K562 (cell line): ENCODE data around the gene CNIH3. TPM values are rescaled to one million over a fixed set of nuclear protein-coding genes. Genes with fewer than 3 reads are reported as not detected.

Source experiments
- ATAC-seq: fragments of 200-7000 bp; cut with Tn5 transposase; 3 replicates; pipeline ENCODE4 v1.9.1; 2020; ENCODE audit warnings: moderate library complexity
- BruUV-seq: library from RNA; stranded (reverse); fragments of 400-500 nt; replicated peaks from 2 replicates; lab custom pipeline; 2021; lab: Mats Ljungman, UMichigan
- CTCF ChIA-PET: fragments of 300-600 bp; formaldehyde crosslinking; extraction: SDS; loops from one replicate; lab custom pipeline; 2021; ENCODE audit warnings: low intra/inter-chr PET ratio; lab: Yijun Ruan, JAX
- POLR2A ChIA-PET: fragments of 300-600, 350-650 bp; sonication (Branson Sonifier 250); formaldehyde crosslinking; extraction: SDS; loops from one replicate; lab custom pipeline; 2021; ENCODE audit warnings: antibody characterized with exemption, inconsistent platforms; lab: Yijun Ruan, JAX
- DNase-seq, 4 experiments: peaks; one replicate each; pipeline versions ENCODE4 v3.0.0 to v3.0.0-alpha.2; 2011 to 2018; ENCODE audit warnings: low spot score in 3 of 4, mixed read lengths in 3 of 4; ENCODE audit errors: extremely low read depth in 1 of 4
- FAIRE-seq: peaks from 2 replicates; lab custom pipeline; 2011; peaks lifted over from hg19 to GRCh38; lab: Jason Lieb, UNC
- H2AFZ ChIP-seq: 2 replicates; pipeline ENCODE4 v1.6.0; 2011; ENCODE audit warnings: low read depth, low read length, control low read depth, inconsistent platforms
- H3K27ac ChIP-seq: fragments of 200-600 bp; 3 replicates; pipeline ENCODE4 v1.8.0; 2011; ENCODE audit warnings: low read depth, mild to moderate bottlenecking, control low read depth, inconsistent platforms, low read length, moderate library complexity, mixed read lengths; ENCODE audit errors: extremely low read depth
- H3K27me3 ChIP-seq, 2 experiments: fragments of 300-600 bp in 1 of 2; 2 replicates in 1 of 2; 3 replicates in 1 of 2; pipeline versions ENCODE4 v1.6.0 to v1.8.0; 2011; ENCODE audit warnings: inconsistent platforms in 2 of 2, low read length in 2 of 2, mild to moderate bottlenecking in 1 of 2, mixed read lengths in 1 of 2, moderate library complexity in 1 of 2; ENCODE audit not compliant: control insufficient read depth in 2 of 2, insufficient read depth in 2 of 2
- H3K36me3 ChIP-seq: fragments of 300-600 bp; 3 replicates; pipeline ENCODE4 v1.8.0; 2011; ENCODE audit warnings: mild to moderate bottlenecking, low read length, inconsistent platforms; ENCODE audit not compliant: control insufficient read depth, insufficient read depth
- H3K4me1 ChIP-seq, 2 experiments: fragments of 200-600 bp in 1 of 2; replicated peaks in 1 of 2; 2 replicates in 1 of 2; 3 replicates in 1 of 2; pipeline versions ENCODE4 v1.5.1 to v1.8.0; 2011; ENCODE audit warnings: inconsistent platforms in 2 of 2, low read length in 2 of 2, mild to moderate bottlenecking in 1 of 2, mixed read lengths in 1 of 2, moderate library complexity in 1 of 2; ENCODE audit not compliant: control insufficient read depth in 2 of 2, insufficient read depth in 2 of 2
- H3K4me2 ChIP-seq: 2 replicates; pipeline ENCODE4 v1.6.1; 2011; ENCODE audit warnings: low read length, control low read depth, inconsistent platforms, mixed read lengths; ENCODE audit not compliant: insufficient read depth
- H3K4me3 ChIP-seq: fragments of 200-600 bp; sonication (generic), shearing (Covaris generic); 2 replicates; pipeline ENCODE4 v1.5.1; 2016; ENCODE audit warnings: control low read depth, inconsistent platforms
- H3K79me2 ChIP-seq: fragments of 200-600 bp; 3 replicates; pipeline ENCODE4 v1.8.0; 2011; ENCODE audit warnings: low read length, inconsistent platforms; ENCODE audit not compliant: control insufficient read depth, insufficient read depth
- H3K9ac ChIP-seq, 2 experiments: 2 replicates each; pipeline versions ENCODE4 v1.6.0 to v1.6.1; 2011; ENCODE audit warnings: low read depth in 2 of 2, low read length in 2 of 2, control low read depth in 1 of 2, inconsistent platforms in 1 of 2, mild to moderate bottlenecking in 1 of 2, mixed read lengths in 1 of 2; ENCODE audit not compliant: insufficient read depth in 1 of 2
- H3K9me1 ChIP-seq: one replicate; pipeline ENCODE4 v1.6.0; 2011; ENCODE audit warnings: inconsistent platforms, mild to moderate bottlenecking, low read length, moderate library complexity; ENCODE audit not compliant: control insufficient read depth, insufficient read depth
- H3K9me3 ChIP-seq: replicated peaks from 2 replicates; pipeline ENCODE4 v1.5.1; 2011; ENCODE audit warnings: low read depth, low read length, inconsistent platforms; ENCODE audit not compliant: control insufficient read depth, insufficient read depth
- H4K20me1 ChIP-seq: replicated peaks from 2 replicates; pipeline ENCODE4 v1.6.1; 2011; ENCODE audit warnings: low read length, inconsistent platforms, mixed read lengths; ENCODE audit not compliant: control insufficient read depth, insufficient read depth
- HMG20B ChIP-seq: fragments of 250-450 bp; sonication (Bioruptor Pico); IDR thresholded peaks from 2 replicates; pipeline ENCODE4 v1.5.0; 2021; ENCODE audit warnings: mild to moderate bottlenecking
- ID3 ChIP-seq, 2 experiments: fragments of 250-450 bp in 1 of 2; fragments of 450-650 bp in 1 of 2; sonication (Bioruptor Pico) in 1 of 2; IDR thresholded peaks; 2 replicates each; pipeline versions ENCODE4 v1.6.1 to v1.8.0; 2016 to 2021; ENCODE audit warnings: mild to moderate bottlenecking in 2 of 2, moderate library complexity in 2 of 2, missing compliant biosample characterization in 1 of 2, missing genetic modification characterization in 1 of 2
- IRF1 ChIP-seq: sonication (generic); formaldehyde crosslinking; IDR thresholded peaks from 2 replicates; pipeline ENCODE4 v1.8.0; 2022; ENCODE audit warnings: missing genetic modification reagents, mild to moderate bottlenecking, borderline replicate concordance
- NR1H2 ChIP-seq: sonication (generic); formaldehyde crosslinking; IDR thresholded peaks from 2 replicates; pipeline ENCODE4 v1.4.0; 2020; ENCODE audit warnings: mild to moderate bottlenecking, missing genetic modification reagents
- NR3C1 ChIP-seq: sonication (generic); formaldehyde crosslinking; IDR thresholded peaks from 2 replicates; pipeline ENCODE4 v1.8.1; 2022; ENCODE audit warnings: missing genetic modification reagents
- POLR2AphosphoS2 ChIP-seq: IDR thresholded peaks from 2 replicates; pipeline ENCODE4 v1.6.1; 2012; ENCODE audit warnings: low read length, improper control_type of control experiment
- PURB ChIP-seq: sonication (generic); formaldehyde crosslinking; IDR thresholded peaks from 2 replicates; pipeline ENCODE4 v1.9.0; 2021; ENCODE audit warnings: low read depth, mild to moderate bottlenecking, missing genetic modification reagents
- SAFB2 ChIP-seq: fragments of 200-400 bp; formaldehyde crosslinking; IDR thresholded peaks from 2 replicates; pipeline ENCODE4 v1.6.1; 2018; ENCODE audit warnings: borderline replicate concordance, low read length, low read depth, moderate library complexity; ENCODE audit not compliant: severe bottlenecking
- TCF15 ChIP-seq: fragments of 250-450 bp; sonication (Bioruptor Pico); IDR thresholded peaks from 2 replicates; pipeline ENCODE4 v1.8.0; 2022; ENCODE audit warnings: moderate library complexity, mild to moderate bottlenecking, inconsistent platforms
- TEAD2 ChIP-seq: fragments of 450-650 bp; IDR thresholded peaks from 2 replicates; pipeline ENCODE4 v1.6.1; 2016; ENCODE audit warnings: missing genetic modification characterization, control low read depth, missing compliant biosample characterization
- THAP12 ChIP-seq: fragments of 250-450 bp; sonication (Bioruptor Pico); IDR thresholded peaks from 2 replicates; pipeline ENCODE4 v1.9.0; 2021; ENCODE audit warnings: mild to moderate bottlenecking, inconsistent platforms
- XRCC4 ChIP-seq: IDR thresholded peaks from one replicate; pipeline ENCODE4 v1.6.1; 2011; ENCODE audit not compliant: insufficient read depth, insufficient read length; ENCODE audit errors: extremely low read depth
- ZHX1 ChIP-seq: fragments of 150-350 bp; conservative IDR thresholded peaks from 2 replicates; pipeline ENCODE4 v1.6.1; 2014; ENCODE audit warnings: low read length
- ZNF395 ChIP-seq: fragments of 200-800 bp; sonication (Bioruptor generic); IDR thresholded peaks from 2 replicates; pipeline ENCODE4 v1.6.1; 2017; ENCODE audit warnings: missing genetic modification characterization, missing compliant biosample characterization
- WGBS: fragments of 100-300 bp; shearing (Covaris generic); methylation state at CpG from one replicate; pipeline ENCODE4 v1.1.6; 2016; ENCODE audit warnings: low coverage, mixed read lengths; ENCODE audit not compliant: insufficient coverage; ENCODE audit errors: missing lambda C conversion rate; 5-methylcytosine and 5-hydroxymethylcytosine counted together
- in situ Hi-C: fragments of 300-500 bp; cut with MboI; formaldehyde crosslinking; loops from 4 replicates; pipeline ENCODE4 v1.15.0; 2018; ENCODE audit warnings: inconsistent platforms, mixed read lengths
- intact Hi-C: fragments of 100-400 bp; cut with micrococcal nuclease; formaldehyde crosslinking; loops from 2 replicates; pipeline ENCODE4 v1.14.2; 2022
- polyA plus RNA-seq, 8 experiments: library from polyadenylated mRNA; depleted of rRNA in 4 of 8; stranded (reverse) in 5 of 8; unstranded in 3 of 8; fragments of >200 nt; fragmentation: Nextera tagmentation in 2 of 8; fragmentation: Illumina TruSeq in 1 of 8; extraction: Ambion mirVana in 2 of 8; extraction: Trizol in 1 of 8; gene quantifications; 2 replicates each; pipeline versions ENCODE4 v1.2.1 to v1.2.3, GENCODE V29; 2011 to 2014; ENCODE audit warnings: inconsistent platforms in 1 of 8, missing spikeins in 1 of 8
- total RNA-seq, 7 experiments: library from RNA; depleted of rRNA in 6 of 7; stranded (reverse); fragments of >200 nt in 6 of 7; fragmentation: Illumina TruSeq in 2 of 7; extraction: Trizol in 2 of 7; gene quantifications; 2 replicates each; pipeline versions ENCODE4 v1.2.1 to v1.2.3, GENCODE V29; 2011 to 2021; ENCODE audit warnings: low replicate concordance in 1 of 7

The CNIH3 gene
- total and polyA plus RNA-seq, 9 of the 15 experiments (the other 6 are each of a cell fraction or from before 2014, with no cell fraction given) = 0.14 to 1.8 (median 0.79) TPM

- H3K27ac ChIP-seq = no peak overlapping the region
- POLR2A ChIA-PET = interaction anchor here (0.5 to 0.7 kb wide), 2 partner anchors 60 to 246 kb away, joined by 3 to 4 read pairs; no protein-coding TSS in a partner anchor
- H3K27me3 ChIP-seq = peaks cover 6 to 33% of the 10 kb centered on the region in 2 experiments; a peak in 4 of 5 replicates
- no peak overlapping the region for H2AFZ ChIP-seq
- DNase-seq (no peak), FAIRE-seq (no peak), ATAC-seq (no peak)
- no peak overlapping the region for H3K4me2 ChIP-seq
- in situ Hi-C loops (no loop called here), intact Hi-C loops (no loop called here)
- no peak overlapping the region for H3K4me3 ChIP-seq
- no peaks in the 10 kb centered on the region for H3K9me1 ChIP-seq
- H3K9me3 ChIP-seq = no peaks in the 10 kb centered on the region
- CTCF ChIA-PET = no interaction called here
- H3K9ac ChIP-seq = no peak overlapping the region
- H3K79me2 ChIP-seq = no peaks in the 10 kb centered on the region
- no peaks in the 10 kb centered on the region for H4K20me1 ChIP-seq
- no peaks in the 10 kb centered on the region for H3K4me1 ChIP-seq
- no TSS peak for BruUV-seq
- WGBS = 1% methylated on average over 4 of the region's 4 CpGs
- H3K36me3 ChIP-seq = no peaks in the 10 kb centered on the region
- TF ChIP-seq TEAD2 (tag) (no peak), ZHX1 (no peak), SAFB2 (no peak), NR3C1 (no peak), TCF15 (CRISPR knock-in tag) (no peak), POLR2AphosphoS2 (no peak), PURB (no peak), HMG20B (CRISPR knock-in tag) (no peak), ZNF395 (no peak), NR1H2 (CRISPR knock-in tag) (no peak), THAP12 (CRISPR knock-in tag) (no peak), XRCC4 (no peak), IRF1 (CRISPR knock-in tag) (no peak), ID3 (CRISPR knock-in tag; IDR thresholded peaks at IDR 0.05) (no peak), ID3 (tag; IDR thresholded peaks at IDR 0.05) (no peak)
Observed at GRCh38 chr1:224678168-224678567, 62.1 kb downstream of the CNIH3 start.
